ENCODE data around the gene PRKG1.

GRCh38 chr10:51527522-51528219 is 453.4 kb downstream of the PRKG1 start:
- TF ChIP-seq CTCF (IDR thresholded peaks at IDR 0.05; ENCODE audit: low read depth, low read length) (no peak), EZH2phosphoT487 (IDR thresholded peaks at IDR 0.05; ENCODE audit: low read depth) (no peak)

Measured in OCI-LY3 (cell line).